ENCODE results near the gene FFAR1.

The FFAR1 gene

GRCh38 chr19:35302446-35302845 lies 45.3 kb upstream of the FFAR1 start:
- no peak for DNase-seq (ENCODE audit: low read depth)
- TF ChIP-seq CTCF (conservative IDR thresholded peaks at IDR 0.05; ENCODE audit: control insufficient read depth, insufficient read depth, low read depth, low read length): no peak

GRCh38 chr19:35303357-35303915 lies 44.3 kb upstream of the FFAR1 start:
- H3K4me3 ChIP-seq (ENCODE audit: control insufficient read depth, low read depth, low read length): no peak overlapping the region
- no peak for DNase-seq (ENCODE audit: low read depth)
- TF ChIP-seq CTCF (conservative IDR thresholded peaks at IDR 0.05; ENCODE audit: control insufficient read depth, insufficient read depth, low read depth, low read length): no peak

More at GRCh38 chr19:35302446-35302845, 45.3 kb upstream of the FFAR1 start:
- H3K4me3 ChIP-seq (ENCODE audit: control insufficient read depth, low read depth, low read length): no peak overlapping the region

- H3K4me3 ChIP-seq (ENCODE audit: control insufficient read depth, low read depth, low read length): no peak overlapping the region
- no peak for DNase-seq (ENCODE audit: low read depth)
These were observed 43.7 kb upstream of the FFAR1 start for GRCh38 chr19:35304036-35304435.

GRCh38 chr19:35305181-35305580 lies 42.5 kb upstream of the FFAR1 start:
- TF ChIP-seq CTCF (conservative IDR thresholded peaks at IDR 0.05; ENCODE audit: control insufficient read depth, insufficient read depth, low read depth, low read length): no peak
- no peak overlapping the region for H3K4me3 ChIP-seq (ENCODE audit: control insufficient read depth, low read depth, low read length)
- DNase-seq (ENCODE audit: low read depth): no peak

More at GRCh38 chr19:35304036-35304435, 43.7 kb upstream of the FFAR1 start:
- TF ChIP-seq CTCF (conservative IDR thresholded peaks at IDR 0.05; ENCODE audit: control insufficient read depth, insufficient read depth, low read depth, low read length): no peak

DNA sequence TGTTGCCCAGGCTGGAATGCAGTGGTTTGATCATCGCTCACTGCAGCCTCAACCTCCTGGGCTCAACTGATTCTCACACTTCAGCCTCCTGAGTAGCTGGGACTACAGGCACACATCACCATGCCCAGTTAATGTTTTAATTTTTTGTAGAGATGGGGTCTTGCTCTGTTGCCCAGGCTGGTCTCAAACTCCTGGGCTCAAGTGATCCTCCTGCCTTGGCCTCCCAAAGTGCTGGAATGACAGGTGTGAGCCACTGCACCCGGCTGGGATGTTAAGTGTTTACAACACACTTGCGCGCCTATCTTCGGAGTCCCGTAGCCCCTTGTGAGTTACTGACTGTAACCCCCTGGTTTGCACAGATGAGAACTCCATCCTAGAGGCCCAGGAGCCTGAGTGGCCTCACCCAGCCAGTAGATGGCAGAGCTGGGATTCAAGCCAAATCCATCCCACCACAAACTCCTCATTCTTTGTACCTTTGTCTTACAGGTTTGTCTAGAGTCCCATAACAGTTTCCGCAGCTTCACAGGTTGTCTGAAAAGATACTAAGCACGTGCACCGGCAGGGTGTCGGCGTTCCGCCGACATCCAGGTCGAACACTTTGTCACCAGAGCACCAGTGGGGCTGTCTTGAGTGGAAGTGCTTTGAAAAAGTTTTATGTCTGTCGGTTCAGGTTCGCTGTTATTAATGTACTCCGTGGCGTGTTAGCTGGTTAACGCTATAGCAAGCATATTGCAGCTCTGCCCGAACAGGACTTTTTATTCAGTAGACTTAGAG lies 41.0 kb upstream of the FFAR1 start:
- H3K4me3 ChIP-seq (ENCODE audit: control insufficient read depth, low read depth, low read length): no peak overlapping the region
- TF ChIP-seq CTCF (conservative IDR thresholded peaks at IDR 0.05; ENCODE audit: control insufficient read depth, insufficient read depth, low read depth, low read length): no peak
- no peak for DNase-seq (ENCODE audit: low read depth)

- no peak overlapping the region for H3K4me3 ChIP-seq (ENCODE audit: control insufficient read depth, low read depth, low read length)
- no peak for DNase-seq (ENCODE audit: low read depth)
- no peak for TF ChIP-seq CTCF (conservative IDR thresholded peaks at IDR 0.05; ENCODE audit: control insufficient read depth, insufficient read depth, low read depth, low read length)
These were observed 39.8 kb upstream of the FFAR1 start for GRCh38 chr19:35307931-35308330.

All from fibroblast of mammary gland (primary cell).